AG04450 (cell line): ENCODE results near the gene ING4. TPM values are rescaled to one million over a fixed set of nuclear protein-coding genes. Genes with fewer than 3 reads are reported as not detected.

ENCODE experiments used
- CTCF ChIA-PET: fragments of 300-600, 350-600 bp; formaldehyde crosslinking; extraction: SDS; loops from one replicate; lab custom pipeline; 2022; ENCODE audit warnings: antibody characterized with exemption, inconsistent platforms; lab: Charles Lee
- POLR2A ChIA-PET: fragments of 350-600 bp; formaldehyde crosslinking; extraction: SDS; loops from one replicate; lab custom pipeline; 2021; ENCODE audit warnings: antibody characterized with exemption, inconsistent platforms; lab: Yijun Ruan, JAX
- DNase-seq: peaks from one replicate; pipeline ENCODE4 v3.0.0-alpha.2; 2011; ENCODE audit warnings: low read depth, low spot score
- H3K27ac ChIP-seq: one replicate; pipeline ENCODE4 v1.5.1; 2012; ENCODE audit warnings: low read depth, low read length, control low read depth
- H3K27me3 ChIP-seq: one replicate; pipeline ENCODE4 v1.6.0; 2012; ENCODE audit warnings: low read length; ENCODE audit not compliant: control insufficient read depth, insufficient read depth
- H3K4me3 ChIP-seq: 2 replicates; pipeline ENCODE4 v1.5.1; 2011; ENCODE audit warnings: mild to moderate bottlenecking, low read depth, low read length, control low read depth
- H3K9me3 ChIP-seq: 2 replicates; pipeline ENCODE4 v1.5.1; 2012; ENCODE audit warnings: low read length; ENCODE audit not compliant: control insufficient read depth, insufficient read depth
- polyA plus RNA-seq: library from polyadenylated mRNA; depleted of rRNA; stranded (reverse); fragments of >200 nt; gene quantifications from 2 replicates; pipeline ENCODE4 v1.2.3, GENCODE V29; 2011
- TF ChIP-seq, protein P1 (sequence below): IDR thresholded peaks from 2 replicates; pipeline ENCODE4 v1.5.1; 2011; ENCODE audit warnings: low read depth, low read length, control low read depth, inconsistent platforms

The ING4 gene
- polyA plus RNA-seq, 1 experiment = 66.6 TPM

GRCh38 chr12:6653342-6653741 lies 9.6 kb downstream of the ING4 start:
- Histone ChIP-seq H3K27me3 (no peaks in the 10 kb centered on the region), H3K9me3 (no peaks in the 10 kb centered on the region), H3K27ac (no peak overlapping the region), H3K4me3 (no peak overlapping the region)
- TF ChIP-seq, protein P1, sequence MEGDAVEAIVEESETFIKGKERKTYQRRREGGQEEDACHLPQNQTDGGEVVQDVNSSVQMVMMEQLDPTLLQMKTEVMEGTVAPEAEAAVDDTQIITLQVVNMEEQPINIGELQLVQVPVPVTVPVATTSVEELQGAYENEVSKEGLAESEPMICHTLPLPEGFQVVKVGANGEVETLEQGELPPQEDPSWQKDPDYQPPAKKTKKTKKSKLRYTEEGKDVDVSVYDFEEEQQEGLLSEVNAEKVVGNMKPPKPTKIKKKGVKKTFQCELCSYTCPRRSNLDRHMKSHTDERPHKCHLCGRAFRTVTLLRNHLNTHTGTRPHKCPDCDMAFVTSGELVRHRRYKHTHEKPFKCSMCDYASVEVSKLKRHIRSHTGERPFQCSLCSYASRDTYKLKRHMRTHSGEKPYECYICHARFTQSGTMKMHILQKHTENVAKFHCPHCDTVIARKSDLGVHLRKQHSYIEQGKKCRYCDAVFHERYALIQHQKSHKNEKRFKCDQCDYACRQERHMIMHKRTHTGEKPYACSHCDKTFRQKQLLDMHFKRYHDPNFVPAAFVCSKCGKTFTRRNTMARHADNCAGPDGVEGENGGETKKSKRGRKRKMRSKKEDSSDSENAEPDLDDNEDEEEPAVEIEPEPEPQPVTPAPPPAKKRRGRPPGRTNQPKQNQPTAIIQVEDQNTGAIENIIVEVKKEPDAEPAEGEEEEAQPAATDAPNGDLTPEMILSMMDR = no peak
- ChIA-PET CTCF (no interaction called here), POLR2A (interaction anchor here (0.6 kb wide), 1 partner anchor 25 kb away, joined by 5 read pairs; no protein-coding TSS in a partner anchor)
- DNase-seq = no peak

GRCh38 chr12:6652391-6652790 lies 10.5 kb downstream of the ING4 start:
- Histone ChIP-seq H3K4me3 (no peak overlapping the region), H3K9me3 (no peaks in the 10 kb centered on the region; the same call in 1 of the 2 replicates), H3K27ac (no peak overlapping the region), H3K27me3 (no peaks in the 10 kb centered on the region)
- ChIA-PET POLR2A (no interaction called here), CTCF (no interaction called here)
- DNase-seq = no peak
- TF ChIP-seq, protein P1 = no peak

- TF ChIP-seq, protein P1 = no peak
- Histone ChIP-seq H3K4me3 (no peak overlapping the region), H3K27me3 (no peaks in the 10 kb centered on the region), H3K27ac (no peak overlapping the region), H3K9me3 (peaks cover 12% of the 10 kb centered on the region)
- CTCF ChIA-PET = no interaction called here
- POLR2A ChIA-PET = no interaction called here
- DNase-seq = no peak
These were observed 12.1 kb downstream of the ING4 start for GRCh38 chr12:6650832-6651231.

DNA sequence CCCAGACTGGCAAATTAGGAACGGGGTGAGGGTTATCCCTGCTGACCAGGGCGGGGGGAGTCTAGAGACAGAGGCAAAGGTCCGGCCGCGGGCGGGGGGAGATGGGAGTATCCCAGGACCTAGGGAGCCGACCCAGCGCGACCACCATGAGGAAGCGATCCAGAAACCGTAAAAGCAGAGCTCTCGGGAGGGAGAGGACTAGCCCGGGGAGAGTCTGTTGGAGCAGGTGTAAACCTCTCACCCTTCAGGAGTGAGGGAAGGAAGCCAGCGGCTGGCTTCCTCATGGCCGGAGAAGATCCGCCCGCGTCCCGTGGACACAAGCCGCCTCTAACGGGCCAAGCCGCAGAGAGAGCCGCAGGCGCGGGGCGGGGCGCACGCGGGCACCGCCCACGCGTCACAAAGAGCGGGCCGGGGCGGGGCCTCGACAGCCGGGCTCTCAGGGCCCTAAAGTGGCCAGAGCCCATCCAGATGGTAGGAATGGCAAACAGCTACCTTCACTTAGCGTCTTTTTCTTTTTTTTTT lies 15.8 kb downstream of the ING4 start, which contains the start of gene ACRBP:
TSS of gene ACRBP (minus strand) at position 350 of the 522 bp plus-strand sequence. CDS start at position 284, 66 bp downstream.
- ChIA-PET CTCF (no interaction called here), POLR2A (no interaction called here)

More for the DNA sequence above, 15.8 kb downstream of the ING4 start, which contains the start of gene ACRBP:
- TF ChIP-seq, protein P1 = no peak
- H3K4me3 ChIP-seq = peak within 1 kb of the TSS; percentile 55
- DNase-seq = no peak
- peaks cover 5% of the 10 kb centered on the region for H3K27me3 ChIP-seq
- H3K27ac ChIP-seq = no peak within 1 kb of the TSS
- peaks cover 34% of the 10 kb centered on the region for H3K9me3 ChIP-seq
